Keratinocyte (primary cell): ENCODE results near the gene GRK5.

Source experiments
- CTCF ChIP-seq, 3 experiments: IDR thresholded peaks in 1 of 3; conservative IDR thresholded peaks in 1 of 3; optimal IDR thresholded peaks in 1 of 3; 2 replicates in 2 of 3; 3 replicates in 1 of 3; pipeline versions ENCODE3 to v1.5.1; 2011; ENCODE audit warnings: low read length in 3 of 3, mild to moderate bottlenecking in 3 of 3, moderate library complexity in 2 of 3, control low read depth in 1 of 3, inconsistent platforms in 1 of 3; ENCODE audit not compliant: insufficient read depth in 2 of 3; ENCODE audit errors: extremely low read depth in 1 of 3
- EZH2 ChIP-seq: IDR thresholded peaks from one replicate; pipeline ENCODE4 v1.6.1; 2012; ENCODE audit warnings: inconsistent platforms, mild to moderate bottlenecking, low read length, moderate library complexity

DNA sequence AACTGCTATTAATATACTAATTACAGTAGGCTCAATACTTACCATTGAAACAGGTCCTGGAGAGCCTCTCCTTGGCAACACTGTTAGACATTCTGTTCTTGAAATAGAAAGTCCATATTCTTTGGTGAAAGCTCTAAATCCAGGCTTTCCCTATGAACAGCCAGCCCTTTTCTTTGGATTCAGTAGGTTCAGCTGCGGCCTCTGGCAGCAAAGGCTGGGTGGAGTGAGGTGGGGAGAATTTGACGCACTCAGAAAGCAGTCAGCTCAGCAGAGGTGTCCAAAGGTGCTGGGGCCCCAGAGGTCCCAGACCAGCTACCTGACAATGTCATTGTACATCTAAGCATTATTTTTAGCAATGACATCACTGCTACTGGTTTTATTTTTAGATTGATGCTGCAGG lies 146.1 kb downstream of the GRK5 start:
- TF ChIP-seq CTCF (optimal IDR thresholded peaks at IDR 0.05 in 1 of 3, IDR thresholded peaks at IDR 0.05 in 1 of 3, conservative IDR thresholded peaks at IDR 0.05 in 1 of 3; ENCODE audit: extremely low read depth in 1 of 3, insufficient read depth in 2 of 3, low read length in 3 of 3) = no peak
- no peak for TF ChIP-seq EZH2
